Testis (tissue), 3 donors: ENCODE measurements around the gene DZIP1L. TPM values are rescaled to one million over a fixed set of nuclear protein-coding genes. Genes with fewer than 3 reads are reported as not detected.

ENCODE experiments used
- DNase-seq: peaks from one replicate; pipeline ENCODE4 v3.0.0-alpha.2; 2019
- H3K27ac ChIP-seq, 2 donors: fragments of 200-600 bp; sonication (generic); one replicate each; pipeline ENCODE4 v1.5.1; 2019
- H3K27me3 ChIP-seq: fragments of 200-600 bp; sonication (generic); one replicate; pipeline ENCODE4 v1.5.1; 2019
- H3K36me3 ChIP-seq: fragments of 200-600 bp; sonication (generic); one replicate; pipeline ENCODE4 v1.5.1; 2017; ENCODE audit warnings: low read depth; ENCODE audit errors: missing control alignments
- H3K4me1 ChIP-seq: fragments of 200-600 bp; sonication (generic); one replicate; pipeline ENCODE4 v1.5.1; 2019
- H3K4me3 ChIP-seq, 2 donors: fragments of 200-600 bp; sonication (generic); one replicate each; pipeline ENCODE4 v1.5.1; 2017 to 2019
- H3K9me3 ChIP-seq: fragments of 200-600 bp; sonication (generic); one replicate; pipeline ENCODE4 v1.5.1; 2017
- CTCF ChIP-seq, 3 experiments: fragments of 450-650 bp in 2 of 3; fragments of 200-600 bp in 1 of 3; sonication (generic) in 1 of 3; IDR thresholded peaks; one replicate each; pipeline ENCODE4 v1.5.1; 2016 to 2019; ENCODE audit warnings: antibody characterized with exemption in 3 of 3, mild to moderate bottlenecking in 2 of 3, moderate library complexity in 1 of 3
- POLR2A ChIP-seq: fragments of 450-650 bp; IDR thresholded peaks from one replicate; pipeline ENCODE4 v1.6.1; 2017; ENCODE audit warnings: antibody characterized with exemption, mild to moderate bottlenecking, moderate library complexity
- WGBS, 2 donors: methylation state at CpG; one replicate each; pipeline ENCODE4 v1.1.5; 2018; 5-methylcytosine and 5-hydroxymethylcytosine counted together
- intact Hi-C: fragments of 100-400 bp; cut with DNase I; formaldehyde crosslinking; loops from one replicate; pipeline ENCODE4 v1.15.1; 2023; ENCODE audit warnings: low total_unique reads
- polyA plus RNA-seq: library from polyadenylated mRNA; stranded (reverse); fragments of 350-450 nt; fragmentation: Illumina TruSeq; extraction: RNeasy Lipid Tissue Mini Kit (QIAGEN cat#74804); gene quantifications from one replicate; pipeline ENCODE4 v1.2.3, GENCODE V29; 2014; ENCODE audit warnings: low read depth, low replicate concordance; ENCODE audit not compliant: insufficient read depth
- total RNA-seq, 2 donors: library from RNA; depleted of rRNA; stranded (reverse); fragments of >200 nt; gene quantifications; one replicate each; pipeline ENCODE4 v1.2.3, GENCODE V29; 2016

DZIP1L gene
- total and polyA plus RNA-seq, 3 donors from 2014 or later = 6.6 to 24.6 (median 22.1) TPM

GRCh38 chr3:138119423-138119766 lies 4.0 kb upstream of the DZIP1L start:
- no peaks in the 10 kb centered on the region for H3K27me3 ChIP-seq
- 60 to 68% methylated on average over 4 of the region's 4 CpGs for WGBS, 2 donors
- no peaks in the 10 kb centered on the region for H3K9me3 ChIP-seq
- no peak overlapping the region for H3K27ac ChIP-seq
- peaks cover 3% of the 10 kb centered on the region for H3K4me1 ChIP-seq
- no peak for DNase-seq
- no peak for TF ChIP-seq POLR2A
- intact Hi-C loops = loop anchor here (5.0 kb wide), 1 partner anchor 47 kb away; no protein-coding TSS in a partner anchor
- no peaks in the 10 kb centered on the region for H3K36me3 ChIP-seq
- no peak overlapping the region for H3K4me3 ChIP-seq

GRCh38 chr3:138118612-138119422 lies 3.4 kb upstream of the DZIP1L start:
- no peak overlapping the region for H3K27ac ChIP-seq
- peak; percentile 85 for DNase-seq
- 42 to 43% methylated on average over 7 to 8 of the region's 8 CpGs for WGBS, 2 donors

GRCh38 chr3:138114431-138114918 lies 933 bp downstream of the DZIP1L start:
- no peaks in the 10 kb centered on the region for H3K27me3 ChIP-seq
- peak overlapping the region; percentile 78 to 89 for H3K4me3 ChIP-seq
- H3K27ac ChIP-seq = peak overlapping the region; percentile 92 to 94
- no peaks in the 10 kb centered on the region for H3K36me3 ChIP-seq
- no peaks in the 10 kb centered on the region for H3K9me3 ChIP-seq
- 3 to 6% methylated on average over 8 to 9 of the region's 9 CpGs for WGBS, 2 donors
- peaks cover 3% of the 10 kb centered on the region for H3K4me1 ChIP-seq
- no peak for TF ChIP-seq POLR2A
- no peak for TF ChIP-seq CTCF (IDR thresholded peaks at IDR 0.05)
- intact Hi-C loops = no loop called here
- DNase-seq = no peak

More at GRCh38 chr3:138118612-138119422, 3.4 kb upstream of the DZIP1L start:
- Histone ChIP-seq H3K36me3 (no peaks in the 10 kb centered on the region), H3K4me3 (no peak overlapping the region), H3K4me1 (peaks cover 3% of the 10 kb centered on the region), H3K9me3 (no peaks in the 10 kb centered on the region), H3K27me3 (no peaks in the 10 kb centered on the region)
- intact Hi-C loops = loop anchor here (5.0 kb wide), 1 partner anchor 47 kb away; no protein-coding TSS in a partner anchor
- TF ChIP-seq CTCF (IDR thresholded peaks at IDR 0.05) (peak; percentile 30 to 72 (median 61)), POLR2A (no peak)

GRCh38 chr3:138113326-138113725 lies 2.1 kb downstream of the DZIP1L start:
- Histone ChIP-seq H3K27me3 (no peaks in the 10 kb centered on the region), H3K4me3 (no peak overlapping the region), H3K36me3 (no peaks in the 10 kb centered on the region), H3K9me3 (no peaks in the 10 kb centered on the region), H3K27ac (no peak overlapping the region), H3K4me1 (peaks cover 3% of the 10 kb centered on the region)
- no peak for TF ChIP-seq POLR2A
- no peak for TF ChIP-seq CTCF (IDR thresholded peaks at IDR 0.05)
- intact Hi-C loops = no loop called here
- DNase-seq = no peak
- WGBS, 2 donors = 86 to 97% methylated on average over 1 of the region's 1 CpG

- no peak for DNase-seq
- no peaks in the 10 kb centered on the region for H3K36me3 ChIP-seq
- H3K27ac ChIP-seq = no peak overlapping the region
- TF ChIP-seq CTCF (IDR thresholded peaks at IDR 0.05) (no peak), POLR2A (no peak)
- no peaks in the 10 kb centered on the region for H3K9me3 ChIP-seq
- no peak overlapping the region for H3K4me3 ChIP-seq
- no peaks in the 10 kb centered on the region for H3K27me3 ChIP-seq
- intact Hi-C loops = no loop called here
- WGBS, 2 donors = 86 to 94% methylated on average over 8 of the region's 8 CpGs
- H3K4me1 ChIP-seq = peaks cover 3% of the 10 kb centered on the region
Observed at GRCh38 chr3:138112362-138112761, 3.0 kb downstream of the DZIP1L start.
